ENCODE measurements around the gene UNC13D. TPM values are rescaled to one million over a fixed set of nuclear protein-coding genes. Genes with fewer than 3 reads are reported as not detected.

UNC13D gene
- total RNA-seq, 2 donors from 2014 or later, result 8.6 to 21.8 TPM

DNA sequence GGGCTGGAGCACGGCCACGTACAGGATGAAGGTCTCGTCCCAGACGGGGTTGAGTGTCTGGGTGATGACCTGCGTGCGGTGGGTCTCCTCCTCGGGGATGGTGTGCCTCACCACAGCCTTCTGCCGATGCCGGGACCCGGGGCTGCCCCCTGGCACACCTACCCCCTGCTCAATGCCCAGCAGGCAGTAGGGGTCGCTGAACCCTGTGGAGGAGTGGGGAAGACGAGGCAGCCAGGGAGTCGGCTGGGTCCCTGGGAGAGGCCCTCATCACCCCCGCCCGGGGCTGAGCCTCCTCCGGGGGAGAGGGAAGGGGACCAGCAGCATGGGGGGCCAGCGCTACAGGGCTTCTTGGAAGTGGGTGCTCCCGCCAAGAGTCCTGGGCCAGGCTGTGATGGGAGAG, 1.8 kb downstream of the UNC13D start:
- no peak for DNase-seq
- no peak for ATAC-seq
- 91 to 92% methylated on average over 6 to 17 of the region's 18 CpGs for WGBS, 2 donors
- H3K4me3 ChIP-seq, result no peak overlapping the region
- H3K27ac ChIP-seq, result no peak overlapping the region
- intact Hi-C loops (cut with DNase I), result no loop called here
- no peaks in the 10 kb centered on the region for H3K36me3 ChIP-seq (replicated peaks in 1 of 2; ENCODE audit: insufficient read depth in 1 of 2, low read depth in 2 of 2)
- H3K27me3 ChIP-seq, result no peaks in the 10 kb centered on the region
- no peak for TF ChIP-seq POLR2A (IDR thresholded peaks at IDR 0.05)
- TF ChIP-seq CTCF (IDR thresholded peaks at IDR 0.05), result no peak
- H3K9me3 ChIP-seq, result no peaks in the 10 kb centered on the region
- peaks cover 39% of the 10 kb centered on the region for H3K4me1 ChIP-seq

DNA sequence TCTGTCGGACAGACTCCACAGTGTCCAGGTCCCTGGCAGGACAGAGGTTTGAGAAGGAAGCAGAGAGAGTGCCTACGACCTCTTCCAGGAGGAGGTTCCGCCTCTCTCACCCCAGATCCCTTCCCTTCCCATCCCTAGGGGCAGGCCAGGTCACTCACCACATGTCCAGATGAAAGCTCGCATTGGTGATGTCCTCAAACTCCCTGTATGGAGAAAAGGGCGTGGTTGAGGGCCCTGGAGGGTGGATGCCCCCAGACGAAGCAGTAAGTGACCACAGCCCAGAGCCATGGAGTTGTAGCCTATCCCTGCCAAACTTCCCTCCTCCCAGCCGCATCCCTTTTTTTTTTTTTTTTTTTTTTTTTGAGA, 3.4 kb downstream of the UNC13D start:
- TF ChIP-seq CTCF (IDR thresholded peaks at IDR 0.05) (no peak), POLR2A (IDR thresholded peaks at IDR 0.05) (no peak)
- Histone ChIP-seq H3K27ac (no peak overlapping the region), H3K27me3 (no peaks in the 10 kb centered on the region)

DNA sequence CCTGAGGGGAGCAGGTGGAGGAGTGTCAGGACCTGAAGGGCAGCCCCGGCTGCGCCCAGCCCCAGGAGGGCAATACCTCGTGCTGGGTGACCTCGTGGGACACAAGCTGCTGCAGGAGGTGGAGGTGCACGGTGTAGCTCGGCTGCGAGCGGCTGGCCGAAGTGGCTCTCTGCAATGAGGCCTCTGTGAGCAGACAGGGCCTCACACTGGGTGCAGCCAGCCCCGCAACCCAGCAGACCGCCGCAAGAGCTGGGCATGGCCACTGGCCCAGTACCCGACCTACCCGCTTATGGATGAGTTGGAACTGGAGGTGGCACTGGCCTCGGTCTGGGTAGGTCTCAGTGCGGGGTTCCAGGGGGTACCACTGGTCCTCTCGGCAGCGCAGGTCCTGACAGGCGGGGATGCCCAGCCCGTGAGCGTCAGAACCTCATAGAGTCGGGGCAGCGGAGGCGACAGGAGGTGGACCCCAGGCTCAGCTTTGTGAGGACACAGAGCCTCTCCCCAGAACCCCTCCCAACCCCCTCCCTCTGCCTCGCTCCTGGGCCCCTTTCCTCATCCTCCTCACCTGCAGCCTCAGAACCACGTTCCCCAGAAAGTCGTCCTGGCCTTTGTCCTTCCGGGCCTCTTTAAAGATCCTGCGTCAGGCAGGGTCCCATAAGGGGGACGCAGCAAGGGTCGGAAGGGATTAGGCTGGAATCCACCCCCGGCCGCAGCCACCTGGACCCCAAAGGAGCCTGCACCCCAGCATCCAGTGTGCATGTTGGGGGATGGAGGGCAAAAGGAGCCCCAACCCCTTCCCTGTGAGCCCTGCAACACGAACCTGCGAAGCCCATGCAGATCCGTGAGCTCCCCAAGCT, 4.0 kb downstream of the UNC13D start:
- WGBS, 2 donors, result 91 to 95% methylated on average over 17 to 36 of the region's 36 CpGs
- H3K9me3 ChIP-seq, result no peaks in the 10 kb centered on the region
- TF ChIP-seq POLR2A (IDR thresholded peaks at IDR 0.05) (no peak), CTCF (IDR thresholded peaks at IDR 0.05) (no peak)
- no peaks in the 10 kb centered on the region for H3K36me3 ChIP-seq (replicated peaks in 1 of 2; ENCODE audit: insufficient read depth in 1 of 2, low read depth in 2 of 2)
- intact Hi-C loops (cut with DNase I), result no loop called here
- no peak overlapping the region for H3K27ac ChIP-seq
- peak in 1 of 4 donors; percentile 11 for DNase-seq
- H3K4me1 ChIP-seq, result peaks cover 16% of the 10 kb centered on the region
- no peaks in the 10 kb centered on the region for H3K27me3 ChIP-seq
- no peak overlapping the region for H3K4me3 ChIP-seq
- ATAC-seq, result no peak

More for the DNA sequence above, 3.4 kb downstream of the UNC13D start:
- ATAC-seq (no peak), DNase-seq (no peak)
- peaks cover 22% of the 10 kb centered on the region for H3K4me1 ChIP-seq
- intact Hi-C loops (cut with DNase I), result no loop called here
- no peaks in the 10 kb centered on the region for H3K9me3 ChIP-seq
- H3K36me3 ChIP-seq (replicated peaks in 1 of 2; ENCODE audit: insufficient read depth in 1 of 2, low read depth in 2 of 2), result no peaks in the 10 kb centered on the region
- WGBS, 2 donors, result 79 to 81% methylated on average over 7 of the region's 7 CpGs
- H3K4me3 ChIP-seq, result no peak overlapping the region

DNA sequence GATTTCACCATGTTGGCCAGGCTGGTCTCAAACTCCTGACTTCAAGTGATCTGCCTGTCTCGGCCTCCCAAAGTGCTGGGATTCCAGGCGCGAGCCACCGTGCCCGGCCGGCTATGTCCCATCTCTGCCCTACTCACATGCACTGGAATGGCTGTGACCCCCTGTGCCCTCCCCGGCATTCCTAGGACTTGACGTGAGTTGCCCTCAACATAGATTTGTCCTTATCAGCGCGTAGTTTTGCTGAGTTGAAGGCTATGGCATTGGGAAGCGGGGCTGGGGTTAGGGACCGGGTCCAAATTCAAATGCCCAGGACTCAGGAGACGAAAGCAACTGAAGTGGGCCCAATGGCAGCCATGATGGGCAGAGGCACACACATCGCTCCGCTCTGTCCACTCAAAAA, 5.8 kb downstream of the UNC13D start:
- no peak for DNase-seq
- Histone ChIP-seq H3K27ac (no peak overlapping the region), H3K9me3 (no peaks in the 10 kb centered on the region), H3K36me3 (replicated peaks in 1 of 2; ENCODE audit: insufficient read depth in 1 of 2, low read depth in 2 of 2) (no peaks in the 10 kb centered on the region), H3K27me3 (no peaks in the 10 kb centered on the region), H3K4me1 (no peaks in the 10 kb centered on the region), H3K4me3 (no peak overlapping the region)
- no peak for ATAC-seq
- intact Hi-C loops (cut with DNase I), result no loop called here
- TF ChIP-seq CTCF (IDR thresholded peaks at IDR 0.05), result no peak
- no peak for TF ChIP-seq POLR2A (IDR thresholded peaks at IDR 0.05)
- WGBS, 2 donors, result 88 to 91% methylated on average over 15 of the region's 15 CpGs

- TF ChIP-seq POLR2A (IDR thresholded peaks at IDR 0.05), result no peak
- TF ChIP-seq CTCF (IDR thresholded peaks at IDR 0.05), result no peak
- Histone ChIP-seq H3K36me3 (replicated peaks in 1 of 2; ENCODE audit: insufficient read depth in 1 of 2, low read depth in 2 of 2) (no peaks in the 10 kb centered on the region), H3K4me1 (no peaks in the 10 kb centered on the region), H3K9me3 (no peaks in the 10 kb centered on the region), H3K27me3 (no peaks in the 10 kb centered on the region), H3K4me3 (no peak overlapping the region), H3K27ac (no peak overlapping the region)
- intact Hi-C loops (cut with DNase I), result no loop called here
- ATAC-seq (no peak), DNase-seq (no peak)
- 87% methylated on average over 7 of the region's 7 CpGs for WGBS, 2 donors
Observed at GRCh38 chr17:75837899-75838298, 6.3 kb downstream of the UNC13D start.
